ACC112 (cell line): ENCODE results near the gene PTPRCAP.
A peak's percentile ranks its signal among the peaks of the same experiment; 100 is the strongest.
"Not testable (repeated sequence)": the region's sequence is repeated elsewhere in the genome, so short reads cannot be mapped to it uniquely, and the experiment has no call there.

Source experiments
- H2AFZ ChIP-seq: fragments of 200-600 bp; sonication (generic); one replicate; pipeline ENCODE4 v1.6.0; 2017; ENCODE audit warnings: antibody characterized with exemption, low read length; ENCODE audit not compliant: unreplicated experiment
- H3K27ac ChIP-seq: fragments of 200-600 bp; sonication (generic); 2 replicates; pipeline ENCODE4 v1.5.1; 2014; ENCODE audit warnings: low read depth, mild to moderate bottlenecking, antibody characterized with exemption, low read length, moderate library complexity
- H3K27me3 ChIP-seq: fragments of 200-600 bp; sonication (generic); 2 replicates; pipeline ENCODE4 v1.6.1; 2014; ENCODE audit warnings: mild to moderate bottlenecking, antibody characterized with exemption, low read length, moderate library complexity, mixed read lengths; ENCODE audit not compliant: insufficient read depth
- H3K36me3 ChIP-seq: fragments of 200-600 bp; sonication (generic); 2 replicates; pipeline ENCODE4 v1.6.1; 2016; ENCODE audit warnings: mild to moderate bottlenecking, antibody characterized with exemption, low read length, moderate library complexity, mixed read lengths; ENCODE audit not compliant: insufficient read depth
- H3K4me1 ChIP-seq: fragments of 200-600 bp; sonication (generic); one replicate; pipeline ENCODE4 v1.6.1; 2016; ENCODE audit warnings: low read length, mixed read lengths; ENCODE audit not compliant: insufficient read depth, unreplicated experiment, control insufficient read depth
- H3K4me3 ChIP-seq: fragments of 200-600 bp; sonication (generic); 2 replicates; pipeline ENCODE4 v1.5.1; 2014; ENCODE audit warnings: mild to moderate bottlenecking, low read depth, low read length
- H3K79me2 ChIP-seq: fragments of 200-600 bp; sonication (generic); one replicate; pipeline ENCODE4 v1.6.0; 2016; ENCODE audit warnings: low read length; ENCODE audit not compliant: control insufficient read depth, unreplicated experiment, insufficient read depth

PTPRCAP gene

GRCh38 chr11:67472882-67473281, 35.4 kb upstream of the PTPRCAP start:
- no peaks in the 10 kb centered on the region for H3K27me3 ChIP-seq
- no peak overlapping the region for H2AFZ ChIP-seq
- H3K4me3 ChIP-seq = no peak overlapping the region
- H3K27ac ChIP-seq = no peak overlapping the region
- peaks cover 5% of the 10 kb centered on the region for H3K4me1 ChIP-seq
- no peaks in the 10 kb centered on the region for H3K36me3 ChIP-seq
- H3K79me2 ChIP-seq = peaks cover 2% of the 10 kb centered on the region

GRCh38 chr11:67470337-67471002, 33.0 kb upstream of the PTPRCAP start:
- no peaks in the 10 kb centered on the region for H3K36me3 ChIP-seq
- H3K27me3 ChIP-seq = no peaks in the 10 kb centered on the region
- peaks cover 6% of the 10 kb centered on the region for H3K79me2 ChIP-seq
- H2AFZ ChIP-seq = no peak overlapping the region
- no peak overlapping the region for H3K27ac ChIP-seq
- peaks cover 9% of the 10 kb centered on the region for H3K4me1 ChIP-seq
- no peak overlapping the region for H3K4me3 ChIP-seq

- no peak overlapping the region for H3K27ac ChIP-seq
- no peaks in the 10 kb centered on the region for H3K27me3 ChIP-seq
- H3K4me3 ChIP-seq = peak overlapping the region; percentile 90
- H2AFZ ChIP-seq = peak overlapping the region; percentile 94
- no peaks in the 10 kb centered on the region for H3K36me3 ChIP-seq
- H3K79me2 ChIP-seq = peaks cover 6% of the 10 kb centered on the region
- H3K4me1 ChIP-seq = peaks cover 9% of the 10 kb centered on the region
Observed at GRCh38 chr11:67469508-67469811, 32.0 kb upstream of the PTPRCAP start.

GRCh38 chr11:67468759-67469507, 31.5 kb upstream of the PTPRCAP start, which contains the start of gene TMEM134:
Gene TMEM134, minus strand, starts transcription at chr11:67469251. Its CDS starts 59 bp downstream, at chr11:67469192.
- H3K79me2 ChIP-seq = peaks cover 6% of the 10 kb centered on the region
- peak within 1 kb of the TSS; percentile 48; the same call in 1 of the 2 replicates for H3K27ac ChIP-seq
- H3K4me3 ChIP-seq = peak within 1 kb of the TSS; percentile 90
- H3K36me3 ChIP-seq = no peaks in the 10 kb centered on the region
- H2AFZ ChIP-seq = peak within 1 kb of the TSS; percentile 94
- H3K4me1 ChIP-seq = peaks cover 9% of the 10 kb centered on the region
- H3K27me3 ChIP-seq = no peaks in the 10 kb centered on the region

- Histone ChIP-seq H3K4me1 (peaks cover 12% of the 10 kb centered on the region), H2AFZ (peak overlapping the region; percentile 80), H3K36me3 (no peaks in the 10 kb centered on the region), H3K27me3 (no peaks in the 10 kb centered on the region), H3K4me3 (peak overlapping the region; percentile 90), H3K79me2 (peaks cover 6% of the 10 kb centered on the region), H3K27ac (peak overlapping the region; percentile 48; the same call in 1 of the 2 replicates)
Observed at GRCh38 chr11:67468456-67468758, 30.9 kb upstream of the PTPRCAP start.

- H2AFZ ChIP-seq = no peak overlapping the region
Observed at GRCh38 chr11:67468056-67468455, 30.6 kb upstream of the PTPRCAP start.

GRCh38 chr11:67466962-67467771, 29.7 kb upstream of the PTPRCAP start:
- no peaks in the 10 kb centered on the region for H3K36me3 ChIP-seq
- H3K4me3 ChIP-seq = peak overlapping the region; percentile 90; the same call in 1 of the 2 replicates
- no peak overlapping the region for H3K27ac ChIP-seq
- H3K27me3 ChIP-seq = no peaks in the 10 kb centered on the region
- peaks cover 6% of the 10 kb centered on the region for H3K79me2 ChIP-seq
- no peak overlapping the region for H2AFZ ChIP-seq
- peaks cover 12% of the 10 kb centered on the region for H3K4me1 ChIP-seq

More at GRCh38 chr11:67468056-67468455, 30.6 kb upstream of the PTPRCAP start:
- H3K79me2 ChIP-seq = peaks cover 6% of the 10 kb centered on the region
- H3K4me3 ChIP-seq = peak overlapping the region; percentile 90
- H3K27ac ChIP-seq = no peak overlapping the region
- H3K27me3 ChIP-seq = no peaks in the 10 kb centered on the region
- no peaks in the 10 kb centered on the region for H3K36me3 ChIP-seq
- peaks cover 12% of the 10 kb centered on the region for H3K4me1 ChIP-seq

- no peaks in the 10 kb centered on the region for H3K36me3 ChIP-seq
- H3K79me2 ChIP-seq = peaks cover 6% of the 10 kb centered on the region
- H3K27me3 ChIP-seq = no peaks in the 10 kb centered on the region
- no peak overlapping the region for H3K4me3 ChIP-seq
- peaks cover 12% of the 10 kb centered on the region for H3K4me1 ChIP-seq
- H3K27ac ChIP-seq = no peak overlapping the region
- no peak overlapping the region for H2AFZ ChIP-seq
Observed at GRCh38 chr11:67466367-67466766, 28.9 kb upstream of the PTPRCAP start.

GRCh38 chr11:67465530-67465929, 28.0 kb upstream of the PTPRCAP start:
- H3K36me3 ChIP-seq, H2AFZ ChIP-seq, H3K27me3 ChIP-seq, H3K79me2 ChIP-seq, H3K27ac ChIP-seq: not testable (repeated sequence)
- Histone ChIP-seq H3K4me1 (peaks cover 12% of the 10 kb centered on the region), H3K4me3 (0 out of 2 replicates have a peak overlapping the region, but pooled peaks have one; percentile 76)

- Histone ChIP-seq H3K4me1 (peaks cover 12% of the 10 kb centered on the region), H3K27ac (peak overlapping the region; percentile 16; the same call in 1 of the 2 replicates), H3K79me2 (peaks cover 6% of the 10 kb centered on the region), H2AFZ (no peak overlapping the region), H3K27me3 (no peaks in the 10 kb centered on the region), H3K4me3 (peak overlapping the region; percentile 76), H3K36me3 (no peaks in the 10 kb centered on the region)
Observed at GRCh38 chr11:67465189-67465510, 27.7 kb upstream of the PTPRCAP start.
